Gastrocnemius medialis (tissue), 4 donors: ENCODE results near the gene EEPD1. TPM values are rescaled to one million over a fixed set of nuclear protein-coding genes. Genes with fewer than 3 reads are reported as not detected.

Source experiments
- ATAC-seq, 2 donors: fragments of 150-250 bp; one replicate each; pipeline ENCODE4 v1.9.1; 2016
- DNase-seq, 2 donors: peaks; one replicate each; pipeline ENCODE4 v3.0.0-alpha.2; 2019
- H3K27ac ChIP-seq, 4 donors: fragments of 200-600 bp; sonication (generic); 1 replicate in 1 of 4; 2 replicates in 3 of 4; pipeline ENCODE4 v1.5.1; 2016 to 2018; ENCODE audit warnings: mild to moderate bottlenecking in 2 of 4, moderate library complexity in 1 of 4
- H3K27me3 ChIP-seq, 3 donors: fragments of 200-600 bp; sonication (generic) in 2 of 3; 1 replicate in 1 of 3; 2 replicates in 2 of 3; pipeline versions ENCODE4 v1.5.1 to v1.6.0; 2016 to 2019; ENCODE audit warnings: mild to moderate bottlenecking in 1 of 3, moderate library complexity in 1 of 3
- H3K36me3 ChIP-seq, 2 donors: fragments of 200-600 bp; sonication (generic) in 1 of 2; one replicate each; pipeline ENCODE4 v1.5.1; 2017 to 2018
- H3K4me1 ChIP-seq, 2 donors: fragments of 200-600 bp; sonication (generic) in 1 of 2; one replicate each; pipeline ENCODE4 v1.5.1; 2016 to 2017; ENCODE audit warnings: mild to moderate bottlenecking in 2 of 2
- H3K4me3 ChIP-seq, 4 donors: fragments of 200-600 bp; sonication (generic) in 3 of 4; 1 replicate in 1 of 4; 2 replicates in 3 of 4; pipeline ENCODE4 v1.5.1; 2016 to 2019; ENCODE audit warnings: mild to moderate bottlenecking in 2 of 4
- H3K9me3 ChIP-seq, 3 donors: fragments of 200-600 bp; sonication (generic) in 2 of 3; 1 replicate in 1 of 3; 2 replicates in 2 of 3; pipeline ENCODE4 v1.5.1; 2016 to 2019
- CTCF ChIP-seq, 5 experiments: fragments of 450-650 bp in 3 of 5; fragments of 200-600 bp in 2 of 5; sonication (generic) in 2 of 5; IDR thresholded peaks in 4 of 5; conservative IDR thresholded peaks in 1 of 5; 1 replicate in 4 of 5; 2 replicates in 1 of 5; pipeline ENCODE4 v1.5.1; 2016 to 2019; ENCODE audit warnings: antibody characterized with exemption in 5 of 5, mild to moderate bottlenecking in 3 of 5, moderate library complexity in 3 of 5
- POLR2A ChIP-seq, 2 donors: fragments of 450-650 bp; IDR thresholded peaks; one replicate each; pipeline ENCODE4 v1.6.1; 2017; ENCODE audit warnings: antibody characterized with exemption in 2 of 2, mild to moderate bottlenecking in 2 of 2, moderate library complexity in 2 of 2
- in situ Hi-C, 4 donors: fragments of 200-750 bp; cut with MboI; loops; one replicate each; pipeline versions ENCODE4 v1.15.0 to v1.8.0; 2017; ENCODE audit warnings: low sequenced_read_pairs in 4 of 4
- intact Hi-C: fragments of 100-400 bp; cut with DNase I; formaldehyde crosslinking; loops from one replicate; pipeline ENCODE4 v1.15.1; 2023; ENCODE audit warnings: low total_unique reads
- total RNA-seq, 4 donors: library from RNA; depleted of rRNA; stranded (reverse); fragments of >200 nt; gene quantifications; one replicate each; pipeline versions ENCODE4 v1.1.0 to v1.2.3, GENCODE V29; 2016

EEPD1 gene
- total RNA-seq, 4 donors from 2014 or later: 41.0 to 68.5 (median 61.3) TPM

- H3K4me3 ChIP-seq: no peak overlapping the region
- H3K4me1 ChIP-seq: peaks cover 8 to 16% of the 10 kb centered on the region in 2 donors
- H3K27ac ChIP-seq: no peak overlapping the region
- DNase-seq (no peak), ATAC-seq (no peak)
- intact Hi-C loops: no loop called here
- in situ Hi-C loops: no loop called here
- H3K27me3 ChIP-seq: no peaks in the 10 kb centered on the region
- no peaks in the 10 kb centered on the region for H3K9me3 ChIP-seq
- TF ChIP-seq POLR2A (IDR thresholded peaks at IDR 0.05): no peak
- no peak for TF ChIP-seq CTCF (IDR thresholded peaks at IDR 0.05 in 4 of 5, conservative IDR thresholded peaks at IDR 0.05 in 1 of 5)
- H3K36me3 ChIP-seq: no peaks in the 10 kb centered on the region
Measured at GRCh38 chr7:36141351-36141750, 11.7 kb upstream of the EEPD1 start.

GRCh38 chr7:36141850-36142249 lies 11.2 kb upstream of the EEPD1 start:
- no peak for DNase-seq

GRCh38 chr7:36144189-36144588 lies 8.9 kb upstream of the EEPD1 start:
- H3K4me3 ChIP-seq: no peak overlapping the region
- H3K36me3 ChIP-seq: no peaks in the 10 kb centered on the region
- DNase-seq (no peak), ATAC-seq (no peak)
- no peak overlapping the region for H3K27ac ChIP-seq
- in situ Hi-C loops: no loop called here
- TF ChIP-seq POLR2A (IDR thresholded peaks at IDR 0.05) (no peak), CTCF (IDR thresholded peaks at IDR 0.05 in 4 of 5, conservative IDR thresholded peaks at IDR 0.05 in 1 of 5) (no peak)
- intact Hi-C loops: no loop called here
- no peaks in the 10 kb centered on the region for H3K27me3 ChIP-seq
- H3K9me3 ChIP-seq: no peaks in the 10 kb centered on the region
- peaks cover 8 to 16% of the 10 kb centered on the region in 2 donors for H3K4me1 ChIP-seq

More at GRCh38 chr7:36141850-36142249, 11.2 kb upstream of the EEPD1 start:
- Histone ChIP-seq H3K27ac (no peak overlapping the region), H3K4me3 (no peak overlapping the region), H3K36me3 (no peaks in the 10 kb centered on the region), H3K9me3 (no peaks in the 10 kb centered on the region), H3K4me1 (peaks cover 8 to 16% of the 10 kb centered on the region in 2 donors), H3K27me3 (no peaks in the 10 kb centered on the region)
- TF ChIP-seq POLR2A (IDR thresholded peaks at IDR 0.05) (no peak), CTCF (IDR thresholded peaks at IDR 0.05 in 4 of 5, conservative IDR thresholded peaks at IDR 0.05 in 1 of 5) (no peak)
- in situ Hi-C loops (no loop called here), intact Hi-C loops (no loop called here)
- no peak for ATAC-seq

- peak overlapping the region in 1 of 4 donors; percentile 8 for H3K27ac ChIP-seq
- in situ Hi-C loops: no loop called here
- H3K27me3 ChIP-seq: no peaks in the 10 kb centered on the region
- TF ChIP-seq CTCF (IDR thresholded peaks at IDR 0.05 in 4 of 5, conservative IDR thresholded peaks at IDR 0.05 in 1 of 5) (no peak), POLR2A (IDR thresholded peaks at IDR 0.05) (no peak)
- H3K4me1 ChIP-seq: peaks cover 8 to 16% of the 10 kb centered on the region in 2 donors
- H3K9me3 ChIP-seq: no peaks in the 10 kb centered on the region
- intact Hi-C loops: no loop called here
- ATAC-seq (peak in 1 of 2 donors; percentile 43), DNase-seq (no peak)
- H3K36me3 ChIP-seq: no peaks in the 10 kb centered on the region
- no peak overlapping the region for H3K4me3 ChIP-seq
Measured at GRCh38 chr7:36145686-36146085, 7.4 kb upstream of the EEPD1 start.

- DNase-seq: no peak
- H3K4me3 ChIP-seq: no peak overlapping the region
- peaks cover 11 to 22% of the 10 kb centered on the region in 2 donors for H3K4me1 ChIP-seq
- H3K27ac ChIP-seq: no peak overlapping the region
- intact Hi-C loops (no loop called here), in situ Hi-C loops (no loop called here)
- no peaks in the 10 kb centered on the region for H3K27me3 ChIP-seq
- H3K9me3 ChIP-seq: no peaks in the 10 kb centered on the region
- no peak for ATAC-seq
- H3K36me3 ChIP-seq: no peaks in the 10 kb centered on the region
- no peak for TF ChIP-seq POLR2A (IDR thresholded peaks at IDR 0.05)
- no peak for TF ChIP-seq CTCF (IDR thresholded peaks at IDR 0.05 in 4 of 5, conservative IDR thresholded peaks at IDR 0.05 in 1 of 5)
Measured at GRCh38 chr7:36147361-36147760, 5.7 kb upstream of the EEPD1 start.
